GM21526 (cell line): ENCODE measurements around the gene CREB5.

Experiments
- ATAC-seq: cut with Tn5 transposase; IDR thresholded peaks from one replicate; pipeline ENCODE4 v1.9.1; 2021; ENCODE audit warnings: moderate library complexity; ENCODE audit not compliant: unreplicated experiment, low FRiP score

The CREB5 gene

GRCh38 chr7:28433699-28434219 lies 21.4 kb downstream of the CREB5 start:
- no peak for ATAC-seq

GRCh38 chr7:28434510-28434909 lies 22.2 kb downstream of the CREB5 start:
- no peak for ATAC-seq

- no peak for ATAC-seq
These were observed 22.8 kb downstream of the CREB5 start for GRCh38 chr7:28435152-28435551.

- no peak for ATAC-seq
These were observed 23.5 kb downstream of the CREB5 start for GRCh38 chr7:28435732-28436378.

GRCh38 chr7:28440055-28440601 lies 27.8 kb downstream of the CREB5 start:
- no peak for ATAC-seq

GRCh38 chr7:28442540-28443420 lies 30.5 kb downstream of the CREB5 start:
- no peak for ATAC-seq

- no peak for ATAC-seq
These were observed 33.8 kb downstream of the CREB5 start for GRCh38 chr7:28446131-28446530.

- no peak for ATAC-seq
These were observed 34.8 kb downstream of the CREB5 start for GRCh38 chr7:28447071-28447470.

- no peak for ATAC-seq
These were observed 36.4 kb downstream of the CREB5 start for GRCh38 chr7:28448708-28449107.

- ATAC-seq = no peak
These were observed 40.4 kb downstream of the CREB5 start for GRCh38 chr7:28452681-28453080.

GRCh38 chr7:28455486-28455885 lies 43.2 kb downstream of the CREB5 start:
- ATAC-seq = no peak

GRCh38 chr7:28456044-28456443 lies 43.7 kb downstream of the CREB5 start:
- ATAC-seq = no peak

- ATAC-seq = no peak
These were observed 46.4 kb downstream of the CREB5 start for GRCh38 chr7:28458732-28459131.

- no peak for ATAC-seq
These were observed 47.0 kb downstream of the CREB5 start for GRCh38 chr7:28459306-28459705.

GRCh38 chr7:28465697-28466096 lies 53.4 kb downstream of the CREB5 start:
- no peak for ATAC-seq

- ATAC-seq = no peak
These were observed 54.0 kb downstream of the CREB5 start for GRCh38 chr7:28466341-28466740.

- ATAC-seq = no peak
These were observed 54.6 kb downstream of the CREB5 start for GRCh38 chr7:28466885-28467284.

GRCh38 chr7:28469562-28469961 lies 57.2 kb downstream of the CREB5 start:
- ATAC-seq = no peak

GRCh38 chr7:28470344-28470743 lies 58.0 kb downstream of the CREB5 start:
- no peak for ATAC-seq

- ATAC-seq = no peak
These were observed 60.0 kb downstream of the CREB5 start for GRCh38 chr7:28472332-28472731.

GRCh38 chr7:28473571-28474281 lies 61.4 kb downstream of the CREB5 start:
- ATAC-seq = no peak
